Ishikawa (cell line): ENCODE data around the gene DMD.

Experiments
- CEBPB ChIP-seq: IDR thresholded peaks from 2 replicates; pipeline ENCODE4 v1.6.1; 2012
- EP300 ChIP-seq: IDR thresholded peaks from 2 replicates; pipeline ENCODE4 v1.6.1; 2012; ENCODE audit warnings: borderline replicate concordance
- NFIC ChIP-seq: IDR thresholded peaks from 2 replicates; pipeline ENCODE4 v1.6.1; 2012
- RAD21 ChIP-seq: IDR thresholded peaks from 2 replicates; pipeline ENCODE4 v1.6.1; 2012; ENCODE audit warnings: low read depth
- YY1 ChIP-seq: IDR thresholded peaks from 2 replicates; pipeline ENCODE4 v1.6.1; 2012; ENCODE audit warnings: low read depth
- ZBTB7A ChIP-seq: IDR thresholded peaks from 2 replicates; pipeline ENCODE4 v1.6.1; 2012; ENCODE audit warnings: low read depth
- TF ChIP-seq, protein P1 (sequence below): IDR thresholded peaks from 2 replicates; pipeline ENCODE4 v1.6.1; 2012; ENCODE audit warnings: low read depth, mild to moderate bottlenecking

DNA sequence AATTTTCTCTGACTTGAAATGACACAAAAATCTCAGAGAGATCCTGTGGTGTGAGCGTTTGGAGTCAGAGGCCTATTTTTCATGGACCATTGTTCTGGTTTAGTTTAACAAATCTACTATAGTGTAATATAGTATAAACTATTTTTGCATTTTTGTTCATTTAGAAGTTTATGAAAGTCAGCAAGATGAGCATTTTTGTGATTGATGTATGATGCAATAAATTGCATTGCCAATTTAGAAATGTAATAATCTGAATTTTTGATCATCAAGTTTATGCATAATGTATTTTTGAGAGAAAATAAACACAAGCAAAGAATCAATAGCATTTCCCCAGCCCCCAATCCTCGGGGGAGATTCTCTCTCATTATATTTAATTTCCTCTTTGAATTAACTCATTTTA is 1620.0 kb downstream of the DMD start:
- TF ChIP-seq YY1: no peak
- TF ChIP-seq, protein P1, sequence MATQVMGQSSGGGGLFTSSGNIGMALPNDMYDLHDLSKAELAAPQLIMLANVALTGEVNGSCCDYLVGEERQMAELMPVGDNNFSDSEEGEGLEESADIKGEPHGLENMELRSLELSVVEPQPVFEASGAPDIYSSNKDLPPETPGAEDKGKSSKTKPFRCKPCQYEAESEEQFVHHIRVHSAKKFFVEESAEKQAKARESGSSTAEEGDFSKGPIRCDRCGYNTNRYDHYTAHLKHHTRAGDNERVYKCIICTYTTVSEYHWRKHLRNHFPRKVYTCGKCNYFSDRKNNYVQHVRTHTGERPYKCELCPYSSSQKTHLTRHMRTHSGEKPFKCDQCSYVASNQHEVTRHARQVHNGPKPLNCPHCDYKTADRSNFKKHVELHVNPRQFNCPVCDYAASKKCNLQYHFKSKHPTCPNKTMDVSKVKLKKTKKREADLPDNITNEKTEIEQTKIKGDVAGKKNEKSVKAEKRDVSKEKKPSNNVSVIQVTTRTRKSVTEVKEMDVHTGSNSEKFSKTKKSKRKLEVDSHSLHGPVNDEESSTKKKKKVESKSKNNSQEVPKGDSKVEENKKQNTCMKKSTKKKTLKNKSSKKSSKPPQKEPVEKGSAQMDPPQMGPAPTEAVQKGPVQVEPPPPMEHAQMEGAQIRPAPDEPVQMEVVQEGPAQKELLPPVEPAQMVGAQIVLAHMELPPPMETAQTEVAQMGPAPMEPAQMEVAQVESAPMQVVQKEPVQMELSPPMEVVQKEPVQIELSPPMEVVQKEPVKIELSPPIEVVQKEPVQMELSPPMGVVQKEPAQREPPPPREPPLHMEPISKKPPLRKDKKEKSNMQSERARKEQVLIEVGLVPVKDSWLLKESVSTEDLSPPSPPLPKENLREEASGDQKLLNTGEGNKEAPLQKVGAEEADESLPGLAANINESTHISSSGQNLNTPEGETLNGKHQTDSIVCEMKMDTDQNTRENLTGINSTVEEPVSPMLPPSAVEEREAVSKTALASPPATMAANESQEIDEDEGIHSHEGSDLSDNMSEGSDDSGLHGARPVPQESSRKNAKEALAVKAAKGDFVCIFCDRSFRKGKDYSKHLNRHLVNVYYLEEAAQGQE: no peak
- TF ChIP-seq NFIC: no peak
- no peak for TF ChIP-seq ZBTB7A
- no peak for TF ChIP-seq CEBPB
- no peak for TF ChIP-seq EP300
- TF ChIP-seq RAD21: no peak
